ENCODE data around the gene RAD51B. TPM values are rescaled to one million over a fixed set of nuclear protein-coding genes. Genes with fewer than 3 reads are reported as not detected.

Gene RAD51B
- total RNA-seq, 4 donors from 2014 or later = 6.2 to 39.9 (median 12.9) TPM

- Histone ChIP-seq H3K4me1 (peaks cover 5 to 63% (median 29%) of the 10 kb centered on the region in 3 donors), H3K36me3 (no peaks in the 10 kb centered on the region), H3K27me3 (no peaks in the 10 kb centered on the region), H3K4me3 (no peak overlapping the region), H3K9me3 (no peaks in the 10 kb centered on the region), H3K27ac (no peak overlapping the region)
- intact Hi-C loops (cut with DNase I) = no loop called here
- no peak for TF ChIP-seq POLR2A (IDR thresholded peaks at IDR 0.05)
- TF ChIP-seq CTCF (IDR thresholded peaks at IDR 0.05) = no peak
- no peak for DNase-seq
- 67 to 89% methylated on average over 1 of the region's 1 CpG for WGBS, 2 donors
Observed at GRCh38 chr14:68176687-68177086, 357.1 kb downstream of the RAD51B start.

GRCh38 chr14:68177728-68178127 lies 358.1 kb downstream of the RAD51B start:
- Histone ChIP-seq H3K9me3 (no peaks in the 10 kb centered on the region), H3K36me3 (no peaks in the 10 kb centered on the region), H3K4me1 (peaks cover 5 to 63% (median 28%) of the 10 kb centered on the region in 3 donors), H3K4me3 (no peak overlapping the region), H3K27ac (no peak overlapping the region), H3K27me3 (no peaks in the 10 kb centered on the region)
- intact Hi-C loops (cut with DNase I) = no loop called here
- no peak for DNase-seq
- no peak for TF ChIP-seq CTCF (IDR thresholded peaks at IDR 0.05)
- no peak for TF ChIP-seq POLR2A (IDR thresholded peaks at IDR 0.05)
- 31 to 49% methylated on average over 3 of the region's 3 CpGs for WGBS, 2 donors

GRCh38 chr14:68178282-68178681 lies 358.7 kb downstream of the RAD51B start:
- intact Hi-C loops (cut with DNase I) = no loop called here
- H3K9me3 ChIP-seq = no peaks in the 10 kb centered on the region
- no peaks in the 10 kb centered on the region for H3K36me3 ChIP-seq
- no peaks in the 10 kb centered on the region for H3K27me3 ChIP-seq
- TF ChIP-seq POLR2A (IDR thresholded peaks at IDR 0.05) = no peak
- no peak for TF ChIP-seq CTCF (IDR thresholded peaks at IDR 0.05)
- WGBS, 2 donors = 36 to 48% methylated on average over 2 of the region's 2 CpGs
- no peak for DNase-seq
- H3K4me3 ChIP-seq = no peak overlapping the region
- H3K4me1 ChIP-seq = peaks cover 5 to 61% (median 22%) of the 10 kb centered on the region in 3 donors
- H3K27ac ChIP-seq = no peak overlapping the region

GRCh38 chr14:68181519-68182326 lies 362.1 kb downstream of the RAD51B start:
- no peak overlapping the region for H3K27ac ChIP-seq
- DNase-seq = no peak

More at GRCh38 chr14:68181519-68182326, 362.1 kb downstream of the RAD51B start:
- Histone ChIP-seq H3K4me3 (no peak overlapping the region), H3K4me1 (peaks cover 5 to 51% (median 17%) of the 10 kb centered on the region in 3 donors), H3K36me3 (no peaks in the 10 kb centered on the region), H3K9me3 (no peaks in the 10 kb centered on the region), H3K27me3 (no peaks in the 10 kb centered on the region)
- intact Hi-C loops (cut with DNase I) = no loop called here
- TF ChIP-seq CTCF (IDR thresholded peaks at IDR 0.05) (no peak), POLR2A (IDR thresholded peaks at IDR 0.05) (no peak)
- WGBS, 2 donors = 64 to 80% methylated on average over 3 of the region's 3 CpGs
